ENCODE results near the gene PORCN.

PORCN gene

GRCh38 chrX:48558271-48558670 lies 49.5 kb downstream of the PORCN start:
- TF ChIP-seq CTCF (IDR thresholded peaks at IDR 0.05): no peak

GRCh38 chrX:48559636-48560035 lies 50.8 kb downstream of the PORCN start:
- TF ChIP-seq CTCF (IDR thresholded peaks at IDR 0.05): no peak

GRCh38 chrX:48560056-48560455 lies 51.3 kb downstream of the PORCN start:
- no peak for TF ChIP-seq CTCF (IDR thresholded peaks at IDR 0.05)

GRCh38 chrX:48560681-48561080 lies 51.9 kb downstream of the PORCN start:
- no peak for TF ChIP-seq CTCF (IDR thresholded peaks at IDR 0.05)

GRCh38 chrX:48569958-48570357 lies 61.2 kb downstream of the PORCN start:
- TF ChIP-seq CTCF (IDR thresholded peaks at IDR 0.05): no peak
